Fibroblast of pulmonary artery (primary cell): ENCODE measurements around the gene GALNT18.

Experiments used
- DNase-seq: peaks from one replicate; pipeline ENCODE4 v3.0.0-alpha.2; 2010; ENCODE audit warnings: low read depth
- H3K4me3 ChIP-seq: replicated peaks from 2 replicates; pipeline ENCODE4 v1.5.1; 2011; ENCODE audit warnings: low read depth, mild to moderate bottlenecking, control low read depth, low read length, moderate library complexity
- TF ChIP-seq, protein P1 (sequence below): IDR thresholded peaks from 2 replicates; pipeline ENCODE4 v1.5.1; 2011; ENCODE audit warnings: mild to moderate bottlenecking, control low read depth, low read length, inconsistent platforms; ENCODE audit errors: missing control alignments

GALNT18 gene

DNA sequence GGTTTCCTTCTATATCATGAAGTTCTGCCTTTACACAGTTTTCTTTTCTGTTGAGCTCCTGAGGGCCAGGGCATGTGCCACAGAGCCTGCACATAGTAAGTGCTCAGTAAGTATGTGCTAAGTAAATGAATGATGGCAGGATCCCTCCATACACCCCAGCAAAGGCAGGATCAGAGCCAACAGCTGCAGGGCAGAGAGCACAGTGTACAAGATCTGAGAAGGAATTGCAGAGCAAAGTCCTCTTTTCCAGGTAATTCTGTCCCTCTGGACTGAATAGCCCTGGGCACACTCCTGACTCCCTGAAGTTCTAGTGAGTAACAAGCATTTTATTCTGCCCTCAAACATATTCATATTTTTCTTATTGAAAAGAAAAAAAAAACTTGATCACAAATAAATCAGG lies 117.7 kb downstream of the GALNT18 start:
- no peak overlapping the region for H3K4me3 ChIP-seq
- DNase-seq, result no peak
- TF ChIP-seq, protein P1, sequence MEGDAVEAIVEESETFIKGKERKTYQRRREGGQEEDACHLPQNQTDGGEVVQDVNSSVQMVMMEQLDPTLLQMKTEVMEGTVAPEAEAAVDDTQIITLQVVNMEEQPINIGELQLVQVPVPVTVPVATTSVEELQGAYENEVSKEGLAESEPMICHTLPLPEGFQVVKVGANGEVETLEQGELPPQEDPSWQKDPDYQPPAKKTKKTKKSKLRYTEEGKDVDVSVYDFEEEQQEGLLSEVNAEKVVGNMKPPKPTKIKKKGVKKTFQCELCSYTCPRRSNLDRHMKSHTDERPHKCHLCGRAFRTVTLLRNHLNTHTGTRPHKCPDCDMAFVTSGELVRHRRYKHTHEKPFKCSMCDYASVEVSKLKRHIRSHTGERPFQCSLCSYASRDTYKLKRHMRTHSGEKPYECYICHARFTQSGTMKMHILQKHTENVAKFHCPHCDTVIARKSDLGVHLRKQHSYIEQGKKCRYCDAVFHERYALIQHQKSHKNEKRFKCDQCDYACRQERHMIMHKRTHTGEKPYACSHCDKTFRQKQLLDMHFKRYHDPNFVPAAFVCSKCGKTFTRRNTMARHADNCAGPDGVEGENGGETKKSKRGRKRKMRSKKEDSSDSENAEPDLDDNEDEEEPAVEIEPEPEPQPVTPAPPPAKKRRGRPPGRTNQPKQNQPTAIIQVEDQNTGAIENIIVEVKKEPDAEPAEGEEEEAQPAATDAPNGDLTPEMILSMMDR, result no peak

DNA sequence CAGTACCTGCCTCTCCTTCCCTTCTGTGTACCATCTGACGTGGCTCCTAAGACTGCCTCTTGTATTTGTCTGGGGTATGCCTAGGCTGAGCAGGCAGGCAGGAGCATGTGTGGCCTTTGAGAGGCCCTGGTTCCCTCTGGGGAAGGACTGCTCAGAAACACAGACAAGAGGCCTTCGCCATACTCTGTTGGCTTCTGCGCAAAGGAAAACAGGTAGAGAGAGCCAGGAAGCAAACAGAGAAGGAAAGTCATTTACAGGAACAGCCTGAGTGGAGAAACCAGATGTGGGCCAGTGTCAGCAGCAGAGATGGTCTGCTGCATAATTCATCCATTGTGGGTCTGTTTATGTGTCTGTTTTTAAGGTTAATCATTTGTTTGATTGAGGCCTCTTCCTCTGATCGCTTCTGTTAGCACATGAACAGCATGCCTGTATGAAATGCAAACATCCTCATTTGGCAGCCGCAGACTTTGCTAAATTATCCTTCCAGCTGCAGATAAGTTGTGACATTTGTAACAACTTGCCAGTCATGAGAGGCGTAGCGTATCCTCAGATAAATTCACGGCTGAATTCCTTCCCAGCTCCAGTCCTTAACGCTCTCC lies 119.4 kb downstream of the GALNT18 start:
- H3K4me3 ChIP-seq, result no peak overlapping the region
- no peak for DNase-seq
- TF ChIP-seq, protein P1, result no peak

DNA sequence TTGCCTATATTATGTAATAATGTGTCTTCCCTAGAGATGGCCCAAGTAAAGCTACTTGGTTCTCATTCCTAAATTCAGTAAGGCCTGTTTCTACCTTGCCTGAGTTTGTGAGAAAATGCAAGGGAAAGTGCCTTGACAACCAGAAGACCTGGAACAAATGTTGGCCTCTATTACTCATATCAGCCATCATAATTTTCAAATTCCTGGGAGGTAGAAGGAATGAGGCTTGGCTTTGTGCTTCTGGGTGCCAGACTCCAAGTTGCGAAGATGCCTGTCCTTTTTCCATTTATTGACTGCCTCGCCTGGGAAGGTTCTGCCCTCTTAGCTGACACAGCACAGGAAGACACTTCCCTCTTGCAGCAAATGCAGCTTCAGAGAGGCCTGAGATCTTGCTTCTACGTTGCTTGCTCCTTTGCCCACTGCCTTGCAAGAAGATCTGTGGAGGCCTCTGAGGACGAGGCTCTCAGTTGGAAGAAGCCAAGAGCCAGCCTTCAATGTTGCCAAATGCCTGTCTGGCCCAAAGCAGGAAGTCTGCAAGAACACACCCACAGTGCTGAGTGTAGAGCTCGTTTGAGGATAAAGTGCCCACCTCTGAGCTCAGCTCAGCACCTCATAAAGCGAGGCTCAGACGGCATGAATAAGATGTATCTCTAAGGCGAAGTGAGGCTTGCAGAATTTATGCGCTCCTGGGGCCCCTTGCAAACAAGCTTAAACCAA lies 120.1 kb downstream of the GALNT18 start:
- no peak overlapping the region for H3K4me3 ChIP-seq
- TF ChIP-seq, protein P1, result no peak
- DNase-seq, result no peak

DNA sequence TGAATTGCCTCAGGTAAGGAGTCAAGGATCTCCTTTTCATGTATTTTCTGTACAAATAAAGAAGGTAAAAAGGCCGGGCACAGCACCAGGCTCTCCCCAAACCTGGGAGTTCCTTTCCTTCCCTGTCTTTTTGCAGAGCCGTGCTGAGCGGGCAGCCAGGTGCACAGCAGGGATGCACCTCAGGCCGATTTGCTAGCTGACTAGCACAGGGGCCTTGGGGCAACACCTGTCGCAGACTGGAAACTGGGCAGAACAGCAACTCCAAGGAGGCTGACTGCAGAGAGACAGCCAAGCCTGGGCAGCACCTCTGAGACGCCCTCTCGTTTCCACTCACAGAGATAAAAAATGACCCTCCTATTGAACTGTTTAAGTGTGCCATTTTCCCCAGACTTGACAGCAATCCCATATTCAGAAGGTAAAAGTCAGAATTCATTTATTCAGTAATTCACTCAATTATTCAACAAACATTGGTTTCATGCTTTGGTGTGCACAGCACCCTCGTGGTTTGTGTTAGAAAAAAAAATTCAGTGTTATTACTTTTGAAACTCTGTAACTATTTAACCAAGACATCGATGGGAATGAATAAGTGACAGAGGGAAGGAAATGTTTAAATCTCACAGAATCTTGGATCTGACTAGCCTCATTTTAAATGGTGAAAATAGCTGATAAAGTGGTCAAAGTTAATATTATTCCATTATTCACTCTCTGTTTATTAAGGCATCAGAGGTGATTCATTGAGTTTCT lies 120.9 kb downstream of the GALNT18 start:
- TF ChIP-seq, protein P1, result no peak
- no peak overlapping the region for H3K4me3 ChIP-seq
- no peak for DNase-seq

DNA sequence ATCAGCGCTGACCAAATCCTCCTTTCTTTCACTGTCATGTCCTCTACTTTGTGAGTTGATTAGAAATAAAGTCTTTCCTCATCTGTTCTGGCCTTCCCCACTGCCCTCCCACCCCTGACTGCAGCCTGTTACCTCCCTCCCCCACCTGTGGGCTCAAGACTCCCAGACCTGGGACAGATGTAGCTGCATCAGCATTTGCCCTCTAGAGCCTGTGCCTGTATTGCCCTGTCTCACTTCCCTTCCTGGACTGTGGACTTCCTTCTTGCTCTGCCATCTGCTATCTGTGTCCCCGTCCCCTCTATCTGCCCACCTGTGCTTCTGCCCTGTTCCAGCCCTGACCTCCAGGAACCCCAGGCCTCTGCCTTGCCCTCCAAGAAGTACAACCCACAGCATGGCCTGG lies 122.5 kb downstream of the GALNT18 start:
- no peak for DNase-seq
- H3K4me3 ChIP-seq, result no peak overlapping the region

DNA sequence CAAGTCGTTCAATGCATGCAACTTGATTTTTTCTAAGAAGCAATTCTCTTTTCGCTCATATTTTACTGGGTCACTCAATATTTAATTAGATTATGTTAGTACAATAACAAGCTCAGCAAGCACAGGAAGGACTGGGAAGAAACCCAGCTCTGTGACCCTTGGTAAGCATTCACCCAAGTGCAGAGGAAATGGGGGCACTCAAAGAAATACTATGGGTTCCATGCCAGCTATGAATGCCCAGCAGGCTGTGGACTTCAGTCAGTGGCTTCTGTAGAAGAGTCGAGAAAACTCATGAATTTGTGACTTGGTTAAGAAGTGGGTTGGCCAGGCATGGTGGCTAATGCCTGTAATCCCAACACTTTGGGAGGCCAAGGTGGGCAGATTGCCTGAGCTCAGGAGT lies 123.6 kb downstream of the GALNT18 start:
- TF ChIP-seq, protein P1, result no peak

More for the DNA sequence above, 122.5 kb downstream of the GALNT18 start:
- TF ChIP-seq, protein P1, result no peak

More for the DNA sequence above, 123.6 kb downstream of the GALNT18 start:
- DNase-seq, result no peak
- no peak overlapping the region for H3K4me3 ChIP-seq
